B cell (primary cell): Measurements from ENCODE around the gene SLC44A2.

Source experiments
- CTCF ChIP-seq: fragments of 200-600 bp; IDR thresholded peaks from one replicate; pipeline ENCODE4 v1.8.0; 2022; ENCODE audit warnings: antibody characterized with exemption, mild to moderate bottlenecking
- EZH2 ChIP-seq: IDR thresholded peaks from 2 replicates; pipeline ENCODE4 v1.6.1; 2012; ENCODE audit warnings: borderline replicate concordance, low read depth, mild to moderate bottlenecking, moderate library complexity, low read length; ENCODE audit not compliant: insufficient read depth, poor library complexity, severe bottlenecking

GRCh38 chr19:10679743-10680142 is 54.4 kb downstream of the SLC44A2 start:
- no peak for TF ChIP-seq CTCF
- TF ChIP-seq EZH2: no peak
